Left renal pelvis (tissue), 4 donors: ENCODE results near the gene ZNF692. TPM values are rescaled to one million over a fixed set of nuclear protein-coding genes. Genes with fewer than 3 reads are reported as not detected.
"Not testable (repeated sequence)": the region's sequence is repeated elsewhere in the genome, so short reads cannot be mapped to it uniquely, and the experiment has no call there.

Experiments used
- DNase-seq, 4 donors: peaks; one replicate each; pipeline ENCODE4 v3.0.0-alpha.2; 2013; ENCODE audit warnings: low read depth in 4 of 4, low spot score in 3 of 4
- polyA plus RNA-seq, 4 donors: library from polyadenylated mRNA; unstranded; fragments of 120-200 nt; gene quantifications; one replicate each; pipeline ENCODE4 v1.2.1, GENCODE V29; 2013; ENCODE audit not compliant: insufficient read length in 4 of 4

Gene ZNF692
- 10 to 100 TPM; 33.6 to 67.6 (median 42.3) TPM for polyA plus RNA-seq

- DNase-seq = peak; percentile 85 to 93 (median 91)
These were observed at the start of gene ZNF692 for GRCh38 chr1:248858891-248859889. Gene ZNF692 (minus strand): TSS chr1:248859085. CDS start chr1:248858309, 776 bp downstream.

GRCh38 chr1:248906753-248907661 is 48.1 kb upstream of the ZNF692 start:
- no peak for DNase-seq

- peak; percentile 81 to 88 (median 83) for DNase-seq
These were observed 47.3 kb upstream of the ZNF692 start, which contains the start of gene PGBD2 for GRCh38 chr1:248906009-248906752. Gene PGBD2 (plus strand): TSS chr1:248906235. CDS start chr1:248913863, 7,628 bp downstream.

- DNase-seq = no peak
These were observed 46.8 kb upstream of the ZNF692 start for GRCh38 chr1:248905662-248906008.

GRCh38 chr1:248904437-248905216 is 45.7 kb upstream of the ZNF692 start:
- no peak for DNase-seq

GRCh38 chr1:248901578-248901977 is 42.7 kb upstream of the ZNF692 start:
- DNase-seq = no peak

GRCh38 chr1:248900637-248901036 is 41.8 kb upstream of the ZNF692 start:
- DNase-seq = no peak

- no peak for DNase-seq
These were observed 38.8 kb upstream of the ZNF692 start for GRCh38 chr1:248897412-248898337.

- no peak for DNase-seq
These were observed 36.0 kb upstream of the ZNF692 start for GRCh38 chr1:248894837-248895236.

- DNase-seq = no peak
These were observed 33.7 kb upstream of the ZNF692 start for GRCh38 chr1:248892590-248892989.

- no peak for DNase-seq
These were observed 32.9 kb upstream of the ZNF692 start for GRCh38 chr1:248891758-248892157.

GRCh38 chr1:248890549-248891498 is 31.9 kb upstream of the ZNF692 start:
- no peak for DNase-seq

GRCh38 chr1:248889914-248890243 is 31.0 kb upstream of the ZNF692 start:
- DNase-seq = not testable (repeated sequence)

GRCh38 chr1:248886237-248886895 is 27.5 kb upstream of the ZNF692 start:
- no peak for DNase-seq

GRCh38 chr1:248885646-248886045 is 26.8 kb upstream of the ZNF692 start:
- no peak for DNase-seq

GRCh38 chr1:248884632-248885295 is 25.9 kb upstream of the ZNF692 start:
- no peak for DNase-seq
